ENCODE measurements around the gene RNGTT. TPM values are rescaled to one million over a fixed set of nuclear protein-coding genes. Genes with fewer than 3 reads are reported as not detected.

The RNGTT gene
- total and polyA plus RNA-seq, 10 of the 15 experiments (the other 5 are each of a cell fraction or from before 2014, with no cell fraction given), result 7.7 to 30.4 (median 22.2) TPM

DNA sequence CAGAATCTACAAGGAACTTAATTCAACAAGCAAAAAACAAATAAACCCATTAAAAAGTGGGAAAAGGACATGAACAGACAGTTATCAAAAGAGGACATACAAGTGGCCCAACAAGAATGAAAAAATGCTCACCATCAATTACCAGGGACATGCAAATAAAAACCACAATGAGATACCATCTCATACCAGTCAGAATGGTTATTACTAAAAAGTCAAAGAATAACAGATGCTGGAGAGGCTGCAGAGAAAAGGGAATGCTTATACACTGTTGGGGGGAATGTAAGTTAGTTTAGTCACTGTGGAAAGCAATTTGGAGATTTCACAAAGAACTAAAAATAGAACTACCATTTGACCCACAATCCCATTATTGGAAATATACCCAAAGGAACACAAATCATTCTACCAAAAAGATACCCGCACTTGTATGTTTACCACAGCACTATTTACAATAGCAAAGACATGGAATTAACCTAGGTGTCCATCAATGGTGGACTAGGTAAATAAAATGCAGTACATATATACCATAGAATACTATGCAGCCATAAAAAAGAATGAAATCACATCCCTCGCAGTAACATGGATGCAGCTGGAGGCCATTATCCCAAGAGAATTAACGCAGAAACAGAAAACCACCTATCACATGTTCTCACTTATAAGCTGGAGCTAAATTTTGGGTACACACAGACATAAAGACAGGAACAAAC is 48.4 kb downstream of the RNGTT start:
- Histone ChIP-seq H3K27me3 (replicated peaks in 1 of 2; ENCODE audit: control insufficient read depth in 2 of 2, insufficient read depth in 2 of 2, low read length in 1 of 2) (no peaks in the 10 kb centered on the region), H3K4me3 (no peak overlapping the region), H3K36me3 (ENCODE audit: control insufficient read depth in 2 of 2, insufficient read depth in 2 of 2, low read length in 1 of 2) (peaks cover 0 to 2% of the 10 kb centered on the region in 2 experiments; a peak in 2 of 4 replicates), H3K4me1 (ENCODE audit: control insufficient read depth, insufficient read depth, low read length) (no peaks in the 10 kb centered on the region), H2AFZ (ENCODE audit: control insufficient read depth, low read depth, low read length) (no peak overlapping the region), H3K9ac (ENCODE audit: control insufficient read depth, insufficient read depth, low read length) (no peak overlapping the region), H3K27ac (ENCODE audit: control insufficient read depth, insufficient read depth) (no peak overlapping the region), H3K79me2 (ENCODE audit: control insufficient read depth, insufficient read depth, low read length) (no peaks in the 10 kb centered on the region; the same call in none of the 2 replicates), H3K9me3 (replicated peaks; ENCODE audit: control insufficient read depth, insufficient read depth, low read length) (peaks cover 5% of the 10 kb centered on the region), H4K20me1 (ENCODE audit: control insufficient read depth, insufficient read depth) (no peaks in the 10 kb centered on the region), H3K4me2 (ENCODE audit: control insufficient read depth, insufficient read depth) (no peak overlapping the region)
- no peak for TF ChIP-seq NR2F1 (conservative IDR thresholded peaks at IDR 0.05)
- TF ChIP-seq POLR2AphosphoS2 (IDR thresholded peaks at IDR 0.05; ENCODE audit: low read depth, low read length), result no peak
- TF ChIP-seq KLF5 (IDR thresholded peaks at IDR 0.05; ENCODE audit: partially characterized antibody), result no peak
- TF ChIP-seq, protein P1, sequence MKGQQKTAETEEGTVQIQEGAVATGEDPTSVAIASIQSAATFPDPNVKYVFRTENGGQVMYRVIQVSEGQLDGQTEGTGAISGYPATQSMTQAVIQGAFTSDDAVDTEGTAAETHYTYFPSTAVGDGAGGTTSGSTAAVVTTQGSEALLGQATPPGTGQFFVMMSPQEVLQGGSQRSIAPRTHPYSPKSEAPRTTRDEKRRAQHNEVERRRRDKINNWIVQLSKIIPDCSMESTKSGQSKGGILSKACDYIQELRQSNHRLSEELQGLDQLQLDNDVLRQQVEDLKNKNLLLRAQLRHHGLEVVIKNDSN (IDR thresholded peaks at IDR 0.05; ENCODE audit: borderline replicate concordance, extremely low read length, insufficient read depth, low read depth, low read length), result no peak
- TF ChIP-seq NFIC (IDR thresholded peaks at IDR 0.05; ENCODE audit: low read depth, low read length), result no peak
- TF ChIP-seq SUPT20H (IDR thresholded peaks at IDR 0.05; ENCODE audit: borderline replicate concordance, control insufficient read depth, low read depth, low read length), result no peak
- no peak for TF ChIP-seq TCF7 (IDR thresholded peaks at IDR 0.05; ENCODE audit: borderline replicate concordance)
- TF ChIP-seq NFXL1 (IDR thresholded peaks at IDR 0.05; ENCODE audit: borderline replicate concordance), result no peak
- no peak for TF ChIP-seq IKZF2 (IDR thresholded peaks at IDR 0.05)
- no peak for TF ChIP-seq CREB1 (IDR thresholded peaks at IDR 0.05; ENCODE audit: low read depth)
- no peak for TF ChIP-seq POU2F2 (IDR thresholded peaks at IDR 0.05; ENCODE audit: borderline replicate concordance, low read depth, low read length)
- TF ChIP-seq PML (IDR thresholded peaks at IDR 0.05; ENCODE audit: low read length), result no peak
- no peak for TF ChIP-seq IKZF1 (conservative IDR thresholded peaks at IDR 0.05)
- no peak for TF ChIP-seq ZZZ3 (IDR thresholded peaks at IDR 0.05; ENCODE audit: control insufficient read depth, insufficient read length, low read depth)
- TF ChIP-seq BRCA1 (IDR thresholded peaks at IDR 0.05; ENCODE audit: low read depth, low read length), result no peak
- TF ChIP-seq RFX5 (IDR thresholded peaks at IDR 0.05; ENCODE audit: low read depth, low read length), result no peak
- TF ChIP-seq MYC (IDR thresholded peaks at IDR 0.05; ENCODE audit: insufficient read depth, insufficient read length, insufficient replicate concordance, low read length, severe bottlenecking), result no peak
- ChIA-PET POLR2A (no interaction called here), SMC1A (ENCODE audit: uncharacterized antibody, unreplicated experiment) (interaction anchor here (0.6 to 3.7 kb wide), 3 partner anchors 15 to 1134 kb away, joined by 3 to 12 read pairs (median 3); no protein-coding TSS in a partner anchor), CTCF (interaction anchor here (1.5 kb wide), 1 partner anchor 1522 kb away, joined by 4 read pairs; no protein-coding TSS in a partner anchor), RAD21 (ENCODE audit: unreplicated experiment) (no interaction called here)
- no TSS peak for BruUV-seq (replicated peaks)
- FAIRE-seq (no peak), ATAC-seq (no peak), DNase-seq (ENCODE audit: low read depth, low spot score) (no peak)
- intact Hi-C loops (cut with micrococcal nuclease; ENCODE audit: unreplicated experiment), result no loop called here
- 98% methylated on average over 3 of the region's 3 CpGs for WGBS (ENCODE audit: insufficient coverage, insufficient replicate concordance, low lambda C conversion rate, missing lambda C conversion rate)
- in situ Hi-C loops (cut with MboI), result no loop called here
